CD4-positive, alpha-beta T cell (primary cell): Measurements from ENCODE around the gene RAD17. TPM values are rescaled to one million over a fixed set of nuclear protein-coding genes. Genes with fewer than 3 reads are reported as not detected.

Source experiments
- ATAC-seq: fragments of 200-7000 bp; cut with Tn5 transposase; one replicate; pipeline ENCODE4 v1.10.0; 2022; ENCODE audit warnings: mild to moderate bottlenecking; ENCODE audit not compliant: poor library complexity
- CTCF ChIA-PET: fragments of 350-600 bp; sonication (Branson Sonifier 250); formaldehyde crosslinking; loops from one replicate; lab custom pipeline; 2021; ENCODE audit warnings: antibody characterized with exemption, inconsistent platforms; lab: Charles Lee
- POLR2A ChIA-PET: fragments of 350-600 bp; sonication (Branson Sonifier 250); formaldehyde crosslinking; loops from one replicate; lab custom pipeline; 2021; ENCODE audit warnings: antibody characterized with exemption, inconsistent platforms; lab: Charles Lee
- DNase-seq, 14 experiments: peaks; one replicate each; pipeline ENCODE4 v3.0.0-alpha.2; 2013 to 2020; ENCODE audit warnings: mixed read lengths in 2 of 14
- H3K27ac ChIP-seq, 2 donors: one replicate each; pipeline versions ENCODE4 v1.5.1 to v1.7.0; 2013; ENCODE audit warnings: low read length in 2 of 2, low read depth in 1 of 2, mild to moderate bottlenecking in 1 of 2
- H3K27me3 ChIP-seq, 2 experiments: 1 replicate in 1 of 2; 2 replicates in 1 of 2; pipeline versions ENCODE4 v1.6.1 to v1.7.0; 2013; ENCODE audit warnings: low read length in 2 of 2, control low read depth in 1 of 2, mild to moderate bottlenecking in 1 of 2, moderate library complexity in 1 of 2; ENCODE audit not compliant: insufficient read depth in 2 of 2, control insufficient read depth in 1 of 2
- H3K36me3 ChIP-seq: one replicate; pipeline ENCODE4 v1.6.1; 2013; ENCODE audit warnings: low read length, control low read depth; ENCODE audit not compliant: insufficient read depth
- H3K4me1 ChIP-seq: one replicate; pipeline ENCODE4 v1.6.1; 2013; ENCODE audit warnings: low read length, control low read depth; ENCODE audit not compliant: insufficient read depth
- H3K4me3 ChIP-seq: one replicate; pipeline ENCODE4 v1.5.1; 2013; ENCODE audit warnings: mild to moderate bottlenecking, low read length, moderate library complexity
- H3K9me3 ChIP-seq, 2 experiments: 1 replicate in 1 of 2; 2 replicates in 1 of 2; pipeline versions ENCODE4 v1.6.1 to v1.7.0; 2013; ENCODE audit warnings: low read length in 2 of 2, mild to moderate bottlenecking in 2 of 2, control low read depth in 1 of 2, moderate library complexity in 1 of 2; ENCODE audit not compliant: control insufficient read depth in 1 of 2, insufficient read depth in 1 of 2
- H3K27ac Mint-ChIP-seq: one replicate; pipeline ENCODE4 v1.8.0; 2020; ENCODE audit warnings: mixed read lengths
- H3K27me3 Mint-ChIP-seq: one replicate; pipeline ENCODE4 v1.8.0; 2021; ENCODE audit warnings: mixed read lengths
- H3K36me3 Mint-ChIP-seq: one replicate; pipeline ENCODE4 v1.8.0; 2021; ENCODE audit warnings: low read depth, mixed read lengths
- H3K4me1 Mint-ChIP-seq: one replicate; pipeline ENCODE4 v1.8.0; 2021; ENCODE audit warnings: low read depth, mixed read lengths
- H3K4me3 Mint-ChIP-seq: one replicate; pipeline ENCODE4 v1.8.0; 2020; ENCODE audit warnings: mild to moderate bottlenecking, mixed read lengths
- H3K9me3 Mint-ChIP-seq: one replicate; pipeline ENCODE4 v1.8.0; 2020; ENCODE audit warnings: mixed read lengths
- intact Hi-C, 2 experiments: fragments of 100-400 bp; cut with DNase I in 1 of 2; cut with micrococcal nuclease in 1 of 2; formaldehyde crosslinking; loops; one replicate each; pipeline versions ENCODE4 v1.15.1 to v1.9.0; 2023 to 2025; cut with DNase I, micrococcal nuclease
- total RNA-seq, 174 experiments: library from RNA in 2 of 174; stranded (reverse) in 2 of 174; gene quantifications; one replicate each; pipeline ENCODE4 v1.2.3 and lab custom pipeline; 2021 to 2026
- TF ChIP-seq, protein P1 (sequence below): fragments of 200-600 bp; IDR thresholded peaks from one replicate; pipeline ENCODE4 v1.8.0; 2022; ENCODE audit warnings: antibody characterized with exemption, mild to moderate bottlenecking

RAD17 gene
- total RNA-seq, 2 experiments from 2014 or later, result 15.7 to 19.1 TPM

DNA sequence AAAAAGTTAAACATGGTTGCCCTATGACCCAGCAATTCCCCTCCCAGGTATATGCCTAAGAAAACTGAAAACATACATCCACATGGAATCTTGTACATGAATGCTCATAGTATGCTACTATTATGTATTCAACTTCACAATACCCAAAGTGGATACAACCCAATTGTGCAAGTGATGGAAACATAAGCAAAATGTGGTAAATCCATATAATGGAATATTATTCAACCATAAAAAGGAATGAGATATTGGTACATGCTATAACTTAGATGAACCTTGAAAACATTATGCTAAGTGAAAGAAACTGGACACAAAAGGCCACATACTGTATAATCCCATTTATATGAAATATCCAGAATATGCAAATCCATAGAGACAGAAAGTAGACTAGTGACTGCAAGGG lies 19.0 kb upstream of the RAD17 start:
- POLR2A ChIA-PET, result no interaction called here
- Mint-ChIP-seq H3K9me3 (no peaks in the 10 kb centered on the region), H3K27me3 (no peaks in the 10 kb centered on the region), H3K4me3 (no peak overlapping the region), H3K27ac (no peak overlapping the region), H3K4me1 (peaks cover under 1% of the 10 kb centered on the region), H3K36me3 (peaks cover 48% of the 10 kb centered on the region)
- Histone ChIP-seq H3K4me1 (no peaks in the 10 kb centered on the region), H3K27me3 (no peaks in the 10 kb centered on the region), H3K9me3 (no peaks in the 10 kb centered on the region), H3K4me3 (no peak overlapping the region), H3K36me3 (peaks cover 31% of the 10 kb centered on the region), H3K27ac (no peak overlapping the region)
- CTCF ChIA-PET, result no interaction called here
- intact Hi-C loops, result no loop called here
- ATAC-seq (no peak), DNase-seq (no peak)
- TF ChIP-seq, protein P1, sequence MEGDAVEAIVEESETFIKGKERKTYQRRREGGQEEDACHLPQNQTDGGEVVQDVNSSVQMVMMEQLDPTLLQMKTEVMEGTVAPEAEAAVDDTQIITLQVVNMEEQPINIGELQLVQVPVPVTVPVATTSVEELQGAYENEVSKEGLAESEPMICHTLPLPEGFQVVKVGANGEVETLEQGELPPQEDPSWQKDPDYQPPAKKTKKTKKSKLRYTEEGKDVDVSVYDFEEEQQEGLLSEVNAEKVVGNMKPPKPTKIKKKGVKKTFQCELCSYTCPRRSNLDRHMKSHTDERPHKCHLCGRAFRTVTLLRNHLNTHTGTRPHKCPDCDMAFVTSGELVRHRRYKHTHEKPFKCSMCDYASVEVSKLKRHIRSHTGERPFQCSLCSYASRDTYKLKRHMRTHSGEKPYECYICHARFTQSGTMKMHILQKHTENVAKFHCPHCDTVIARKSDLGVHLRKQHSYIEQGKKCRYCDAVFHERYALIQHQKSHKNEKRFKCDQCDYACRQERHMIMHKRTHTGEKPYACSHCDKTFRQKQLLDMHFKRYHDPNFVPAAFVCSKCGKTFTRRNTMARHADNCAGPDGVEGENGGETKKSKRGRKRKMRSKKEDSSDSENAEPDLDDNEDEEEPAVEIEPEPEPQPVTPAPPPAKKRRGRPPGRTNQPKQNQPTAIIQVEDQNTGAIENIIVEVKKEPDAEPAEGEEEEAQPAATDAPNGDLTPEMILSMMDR, result no peak

DNA sequence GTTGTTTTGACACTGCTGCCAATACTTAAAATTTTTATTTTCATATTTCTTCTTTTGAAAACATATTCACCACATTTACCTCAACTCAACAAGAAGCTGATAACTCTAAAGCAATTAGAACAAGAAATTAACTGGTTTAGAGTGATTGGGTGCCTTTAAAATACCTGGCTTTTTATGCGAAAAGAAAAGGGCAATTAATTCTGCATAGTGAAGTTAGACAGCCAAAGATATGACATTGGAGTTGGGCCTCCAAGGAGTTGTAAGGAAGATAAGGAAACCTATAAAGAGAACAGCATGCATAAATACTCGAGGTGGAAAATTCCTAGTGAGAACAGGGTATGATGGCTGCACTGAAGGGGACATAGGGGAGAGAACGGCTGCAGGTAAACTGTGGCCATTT lies 9.9 kb upstream of the RAD17 start:
- peaks cover 20% of the 10 kb centered on the region for H3K36me3 ChIP-seq
- POLR2A ChIA-PET, result no interaction called here

DNA sequence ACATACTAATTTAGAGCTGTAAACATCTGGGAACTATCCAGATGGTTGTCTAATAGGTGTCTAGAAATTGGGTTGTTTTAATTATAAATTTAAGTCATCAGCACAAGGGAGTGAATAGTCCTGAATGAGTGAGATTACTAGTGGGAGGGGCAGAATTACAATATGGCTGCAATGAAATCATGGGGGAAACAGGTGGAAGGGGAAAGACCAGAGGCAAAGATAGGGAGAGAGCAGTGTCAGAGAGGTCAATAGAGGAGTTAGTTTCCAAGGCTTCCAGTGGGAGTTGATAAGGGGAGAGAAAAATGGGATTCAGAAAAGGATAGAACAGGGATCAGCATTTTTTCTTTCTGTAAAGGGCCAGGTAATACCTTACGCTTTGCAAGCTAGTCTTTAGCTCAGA lies 9.2 kb upstream of the RAD17 start:
- H3K9me3 Mint-ChIP-seq, result no peaks in the 10 kb centered on the region

More for the DNA sequence above, 9.9 kb upstream of the RAD17 start:
- Histone ChIP-seq H3K4me1 (no peaks in the 10 kb centered on the region), H3K4me3 (no peak overlapping the region), H3K9me3 (no peaks in the 10 kb centered on the region), H3K27ac (no peak overlapping the region), H3K27me3 (no peaks in the 10 kb centered on the region)
- Mint-ChIP-seq H3K4me1 (peaks cover 19% of the 10 kb centered on the region), H3K27ac (no peak overlapping the region), H3K9me3 (no peaks in the 10 kb centered on the region), H3K36me3 (peaks cover 51% of the 10 kb centered on the region), H3K27me3 (no peaks in the 10 kb centered on the region), H3K4me3 (no peak overlapping the region)
- CTCF ChIA-PET, result no interaction called here
- no peak for DNase-seq
- ATAC-seq, result no peak
- TF ChIP-seq, protein P1, result no peak
- intact Hi-C loops, result no loop called here

More for the DNA sequence above, 9.2 kb upstream of the RAD17 start:
- TF ChIP-seq, protein P1, result no peak
- Mint-ChIP-seq H3K36me3 (peaks cover 56% of the 10 kb centered on the region), H3K4me1 (peaks cover 24% of the 10 kb centered on the region), H3K27ac (peak overlapping the region; percentile 0), H3K4me3 (no peak overlapping the region), H3K27me3 (no peaks in the 10 kb centered on the region)
- H3K36me3 ChIP-seq, result peaks cover 22% of the 10 kb centered on the region
- no peak overlapping the region for H3K4me3 ChIP-seq
- H3K9me3 ChIP-seq, result no peaks in the 10 kb centered on the region
- DNase-seq, result no peak
- ChIA-PET CTCF (interaction anchor here (1.8 kb wide), 1 partner anchor 267 kb away, joined by 3 read pairs; the partner anchor contains the start of gene SLC30A5), POLR2A (no interaction called here)
- intact Hi-C loops, result no loop called here
- H3K4me1 ChIP-seq, result no peaks in the 10 kb centered on the region
- no peak overlapping the region for H3K27ac ChIP-seq
- ATAC-seq, result no peak
- H3K27me3 ChIP-seq, result no peaks in the 10 kb centered on the region
